Limb (tissue), 2 donors: ENCODE results near the gene SGTA.

Experiments used
- DNase-seq, 2 donors: peaks; one replicate each; pipeline ENCODE4 v3.0.0-alpha.2; 2016; ENCODE audit errors: extremely low spot score in 2 of 2

Gene SGTA

GRCh38 chr19:2727640-2727944 is 55.5 kb downstream of the SGTA start:
- no peak for DNase-seq

- no peak for DNase-seq
Observed at GRCh38 chr19:2726904-2727639, 56.0 kb downstream of the SGTA start.

GRCh38 chr19:2726160-2726855 is 56.8 kb downstream of the SGTA start:
- no peak for DNase-seq

- no peak for DNase-seq
Observed at GRCh38 chr19:2724148-2724557, 58.9 kb downstream of the SGTA start.

GRCh38 chr19:2723747-2724146 is 59.3 kb downstream of the SGTA start:
- no peak for DNase-seq

GRCh38 chr19:2723345-2723715 is 59.7 kb downstream of the SGTA start:
- no peak for DNase-seq

- DNase-seq, result no peak
Observed at GRCh38 chr19:2722541-2723344, 60.3 kb downstream of the SGTA start.

GRCh38 chr19:2721570-2722540 is 61.2 kb downstream of the SGTA start:
- peak in 1 of 2 donors; percentile 44 for DNase-seq

- DNase-seq, result peak in 1 of 2 donors; percentile 65
Observed at GRCh38 chr19:2720777-2721569, 62.1 kb downstream of the SGTA start, which contains the start of gene DIRAS1. Gene DIRAS1 (minus strand): TSS chr19:2721372. CDS start chr19:2717806, 3,566 bp downstream.

GRCh38 chr19:2719920-2720776 is 62.9 kb downstream of the SGTA start:
- DNase-seq, result peak in 1 of 2 donors; percentile 47

- DNase-seq, result peak in 1 of 2 donors; percentile 25
Observed at GRCh38 chr19:2719232-2719735, 63.8 kb downstream of the SGTA start.

GRCh38 chr19:2717638-2718541 is 65.2 kb downstream of the SGTA start:
- DNase-seq, result no peak

- DNase-seq, result no peak
Observed at GRCh38 chr19:2716722-2717637, 66.1 kb downstream of the SGTA start.

GRCh38 chr19:2716275-2716650 is 66.8 kb downstream of the SGTA start:
- no peak for DNase-seq

- no peak for DNase-seq
Observed at GRCh38 chr19:2715470-2716274, 67.4 kb downstream of the SGTA start.
